ENCODE measurements around the gene DVL1. TPM values are rescaled to one million over a fixed set of nuclear protein-coding genes. Genes with fewer than 3 reads are reported as not detected.

Gene DVL1
- total and polyA plus RNA-seq, 10 of the 15 experiments (the other 5 are each of a cell fraction or from before 2014, with no cell fraction given) = 0.10 to 31.1 (median 4.6) TPM

DNA sequence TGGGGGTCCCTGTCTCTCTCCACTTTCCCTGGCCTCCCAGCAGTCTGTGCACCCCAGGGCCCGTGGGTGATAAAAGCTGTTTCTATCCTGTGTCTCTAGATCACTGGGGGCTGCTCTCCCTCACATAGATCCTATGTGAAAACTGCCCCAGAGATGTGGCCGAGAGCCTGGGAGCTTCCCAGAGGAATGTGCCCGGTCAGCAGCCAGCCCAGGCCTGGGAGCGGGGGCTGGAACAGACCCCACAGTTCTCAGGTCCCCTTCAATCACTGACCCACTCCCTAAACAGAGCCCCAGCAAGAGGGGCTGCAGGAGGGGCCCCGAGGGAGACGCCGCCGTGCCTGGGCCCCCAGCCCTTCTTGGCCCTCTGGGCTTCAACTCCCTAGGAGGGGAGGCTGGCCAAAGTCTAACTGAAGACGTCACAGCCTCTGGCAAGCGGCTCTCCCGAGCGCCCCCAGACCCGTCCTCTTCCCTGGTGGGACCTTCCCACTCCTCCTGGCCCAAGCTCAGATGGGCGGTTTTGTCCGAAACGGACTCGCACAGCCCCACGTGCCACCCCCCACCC, 8.7 kb upstream of the DVL1 start:
- ChIA-PET CTCF (interaction anchor here (1.7 kb wide), 1 partner anchor 13 kb away, joined by 8 read pairs; no protein-coding TSS in a partner anchor), SMC1A (ENCODE audit: uncharacterized antibody, unreplicated experiment) (no interaction called here), RAD21 (ENCODE audit: unreplicated experiment) (no interaction called here), POLR2A (no interaction called here)
- H3K36me3 ChIP-seq (ENCODE audit: control insufficient read depth in 2 of 2, insufficient read depth in 2 of 2, low read length in 1 of 2) = no peaks in the 10 kb centered on the region
- H3K4me1 ChIP-seq (ENCODE audit: control insufficient read depth, insufficient read depth, low read length) = peaks cover 5% of the 10 kb centered on the region
- in situ Hi-C loops (cut with MboI) (no loop called here), intact Hi-C loops (cut with micrococcal nuclease; ENCODE audit: unreplicated experiment) (no loop called here)
- ATAC-seq (no peak), FAIRE-seq (no peak), DNase-seq (ENCODE audit: low read depth, low spot score) (no peak)
- H3K9ac ChIP-seq (ENCODE audit: control insufficient read depth, insufficient read depth, low read length) = no peak overlapping the region
- BruUV-seq (replicated peaks) = no TSS peak
- TF ChIP-seq CBX3 (IDR thresholded peaks at IDR 0.05; ENCODE audit: borderline replicate concordance, low read depth) (no peak), SIN3A (IDR thresholded peaks at IDR 0.05; ENCODE audit: low read depth, low read length) (no peak), SREBF2 (IDR thresholded peaks at IDR 0.05; ENCODE audit: low read length) (no peak), GATAD2B (conservative IDR thresholded peaks at IDR 0.05; ENCODE audit: low read depth) (no peak), YBX1 (IDR thresholded peaks at IDR 0.05) (no peak), IRF4 (IDR thresholded peaks at IDR 0.05; ENCODE audit: low read depth, low read length) (no peak), TCF3 (IDR thresholded peaks at IDR 0.05; ENCODE audit: borderline replicate concordance, insufficient read depth, low read depth, low read length) (no peak), SUZ12 (IDR thresholded peaks at IDR 0.05; ENCODE audit: unreplicated experiment) (no peak), CREM (IDR thresholded peaks at IDR 0.05; ENCODE audit: low read depth) (no peak), SIX5 (IDR thresholded peaks at IDR 0.05; ENCODE audit: low read depth, low read length, severe bottlenecking) (no peak), MTA2 (IDR thresholded peaks at IDR 0.05; ENCODE audit: low read depth) (no peak), PML (IDR thresholded peaks at IDR 0.05; ENCODE audit: low read length) (no peak)
- peaks cover 0 to 3% of the 10 kb centered on the region in 2 experiments; a peak in 2 of 4 replicates for H3K27me3 ChIP-seq (replicated peaks in 1 of 2; ENCODE audit: control insufficient read depth in 2 of 2, insufficient read depth in 2 of 2, low read length in 1 of 2)
- no peak overlapping the region for H3K4me2 ChIP-seq (ENCODE audit: control insufficient read depth, insufficient read depth)
- no peaks in the 10 kb centered on the region for H3K79me2 ChIP-seq (ENCODE audit: control insufficient read depth, insufficient read depth, low read length)
- H3K27ac ChIP-seq (ENCODE audit: control insufficient read depth, insufficient read depth) = no peak overlapping the region
- H3K9me3 ChIP-seq (replicated peaks; ENCODE audit: control insufficient read depth, insufficient read depth, low read length) = no peaks in the 10 kb centered on the region
- no peak overlapping the region for H3K4me3 ChIP-seq
- WGBS (ENCODE audit: insufficient coverage, insufficient replicate concordance, low lambda C conversion rate, missing lambda C conversion rate) = 16% methylated on average over 17 of the region's 18 CpGs
- H4K20me1 ChIP-seq (ENCODE audit: control insufficient read depth, insufficient read depth) = no peaks in the 10 kb centered on the region
- no peak overlapping the region for H2AFZ ChIP-seq (ENCODE audit: control insufficient read depth, low read depth, low read length)
